ENCODE results near the gene CCNL2.

DNA sequence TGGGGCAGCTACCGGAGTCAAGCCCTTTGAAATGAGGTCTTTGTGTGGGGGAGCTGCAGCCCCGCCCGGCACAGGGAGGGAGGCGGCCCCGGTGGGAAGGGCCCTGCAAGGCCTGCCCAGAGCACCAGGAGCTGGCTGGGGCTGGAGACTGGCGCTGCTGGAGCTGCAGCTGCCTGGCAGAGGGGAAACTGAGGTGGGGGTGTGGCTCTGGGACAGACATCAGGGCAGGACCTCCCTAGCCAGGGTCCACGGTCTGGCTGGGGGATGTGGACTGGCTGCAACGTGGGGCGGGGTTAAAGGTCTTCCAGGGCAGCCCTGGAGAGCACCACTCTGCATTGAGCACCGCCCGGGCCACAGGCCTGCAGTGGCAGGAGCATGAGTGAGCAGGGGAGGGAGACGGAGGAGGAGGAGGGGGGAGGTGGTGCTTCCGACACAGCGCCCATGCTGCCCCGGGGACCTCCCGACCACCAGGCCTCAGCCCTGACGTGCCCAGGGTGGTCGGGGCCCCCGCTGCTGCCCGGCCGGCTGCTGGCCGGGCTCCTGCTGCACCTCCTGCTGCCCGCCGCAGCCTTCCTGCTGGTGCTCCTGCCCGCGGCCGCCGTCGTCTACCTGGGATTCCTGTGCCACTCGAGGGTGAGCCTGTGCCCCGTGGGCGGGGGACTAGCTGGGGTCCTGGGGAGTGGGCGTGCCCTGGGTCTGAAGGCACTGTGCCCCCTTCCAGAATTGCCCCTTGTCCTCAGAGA, 26.8 kb upstream of the CCNL2 start:
- TF ChIP-seq POLR2A (IDR thresholded peaks at IDR 0.05; ENCODE audit: low read length) (no peak), GATA1 (IDR thresholded peaks at IDR 0.05; ENCODE audit: low read depth, low read length) (no peak)
